Stimulated activated CD8-positive, alpha-beta memory T cell treated with anti-CD3 and anti-CD28 coated beads, Interleukin-12 subunit alpha, Interleukin-12 subunit beta, amount 100 ng/mL, for 24 hours (primary cell): ENCODE measurements around the gene NID2.

ENCODE experiments used
- DNase-seq: peaks from one replicate; pipeline ENCODE4 v3.0.0-alpha.2; 2020; ENCODE audit errors: extremely low read depth

NID2 gene

DNA sequence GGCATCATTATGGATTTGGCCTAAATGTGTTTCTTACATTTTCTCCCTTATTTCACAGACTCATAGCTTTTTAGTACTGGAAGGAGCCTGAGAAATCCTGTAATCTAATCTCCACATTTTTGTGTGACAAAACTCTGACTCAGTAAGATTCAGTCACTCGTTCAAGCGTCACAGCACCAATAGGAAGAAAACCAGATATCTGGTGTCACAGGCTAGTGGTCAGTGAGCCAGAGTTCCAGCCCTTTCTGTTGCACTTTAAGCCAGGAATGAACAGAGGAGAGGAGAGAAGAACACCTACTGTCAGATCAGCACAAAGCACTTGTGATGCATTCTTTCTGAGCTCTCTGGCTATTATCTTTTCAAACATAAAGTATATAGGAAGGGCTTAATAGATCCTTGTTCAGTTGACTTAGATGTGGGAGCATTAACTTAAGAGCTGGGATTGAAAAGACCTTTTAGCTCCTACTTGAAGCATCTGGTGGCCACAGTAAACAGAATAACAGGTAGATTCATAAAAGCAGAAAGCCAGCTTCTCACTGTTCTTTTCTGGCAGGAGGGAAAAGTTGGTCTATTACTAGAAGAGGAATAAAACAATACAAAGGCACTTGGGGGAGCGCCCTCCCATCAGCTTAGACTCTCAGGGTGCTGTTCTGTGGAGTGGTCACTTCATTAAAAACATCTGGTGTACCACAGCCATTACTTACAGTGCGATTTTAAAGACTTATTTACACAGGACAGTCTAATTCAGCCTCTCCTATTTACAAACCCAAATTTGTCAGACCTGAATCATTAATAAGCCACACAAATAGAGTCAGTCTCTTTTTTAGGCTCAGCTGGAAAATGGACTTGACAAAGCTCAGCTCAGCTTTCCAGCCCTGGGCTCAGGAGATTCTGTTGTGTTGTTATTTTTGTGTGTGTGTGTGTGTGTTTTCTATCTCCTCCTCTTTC is 12.2 kb upstream of the NID2 start:
- DNase-seq = no peak

DNA sequence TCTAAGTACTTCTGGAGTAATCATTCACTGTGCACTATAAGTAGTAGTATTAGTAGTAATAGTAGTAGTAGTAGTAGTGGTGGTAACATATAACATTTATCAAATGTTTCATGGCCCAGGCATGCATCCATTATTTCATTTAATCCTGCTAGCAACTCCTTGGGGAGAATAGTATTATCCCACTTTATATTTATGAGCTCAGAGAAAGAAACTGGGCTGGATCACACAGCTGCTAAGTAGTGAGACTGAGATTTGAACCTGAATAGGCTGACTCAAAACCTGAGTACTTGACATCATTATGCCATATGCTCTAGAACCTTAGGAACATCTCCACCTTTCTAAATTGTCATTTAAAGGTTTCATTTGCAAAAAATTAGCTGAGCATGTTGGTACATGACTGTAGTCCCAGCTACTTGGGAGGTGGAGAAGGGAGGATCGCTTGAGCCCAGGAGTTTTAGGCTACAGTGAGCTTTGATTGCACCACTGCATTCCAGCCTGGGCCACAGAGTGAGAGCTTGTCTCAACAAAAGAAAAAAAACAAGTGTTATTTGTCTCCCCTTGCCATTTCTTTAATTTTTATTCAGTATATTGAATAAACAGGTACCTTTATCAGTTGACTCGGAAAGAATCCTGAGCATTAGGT is 11.4 kb upstream of the NID2 start:
- no peak for DNase-seq

DNA sequence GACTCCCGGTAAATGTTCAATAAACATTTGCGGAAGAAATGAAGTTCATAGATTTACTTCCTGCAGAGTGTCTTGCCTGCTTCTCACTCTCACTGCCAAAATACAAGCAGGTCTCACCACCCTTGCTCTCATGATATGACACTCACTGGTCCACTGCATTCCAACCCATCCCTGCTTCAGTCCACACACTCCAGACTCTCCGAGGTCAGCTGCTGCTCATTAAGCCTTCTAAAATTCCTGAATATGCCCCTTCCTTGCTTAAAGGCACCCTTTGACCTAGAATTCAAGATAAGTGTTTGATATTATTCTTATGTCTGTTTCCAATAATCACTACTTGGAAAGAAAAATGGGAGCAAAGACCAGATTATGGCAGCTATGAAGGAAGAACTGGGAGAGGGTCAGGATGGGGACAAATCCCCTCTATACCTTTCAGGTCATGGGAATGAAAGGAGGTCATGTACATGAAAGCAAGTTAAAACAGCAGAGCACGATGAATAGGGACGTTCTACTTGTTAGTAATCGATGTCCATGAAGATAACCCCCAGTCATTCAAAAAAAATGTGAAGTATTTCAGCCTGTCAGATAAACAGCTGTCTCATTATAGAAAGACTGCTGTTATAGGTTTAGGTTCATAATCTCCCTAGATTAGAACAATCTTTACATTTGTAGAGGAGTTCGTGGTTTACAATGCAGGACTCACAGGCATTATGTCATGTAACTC is 10.5 kb upstream of the NID2 start:
- DNase-seq = no peak

DNA sequence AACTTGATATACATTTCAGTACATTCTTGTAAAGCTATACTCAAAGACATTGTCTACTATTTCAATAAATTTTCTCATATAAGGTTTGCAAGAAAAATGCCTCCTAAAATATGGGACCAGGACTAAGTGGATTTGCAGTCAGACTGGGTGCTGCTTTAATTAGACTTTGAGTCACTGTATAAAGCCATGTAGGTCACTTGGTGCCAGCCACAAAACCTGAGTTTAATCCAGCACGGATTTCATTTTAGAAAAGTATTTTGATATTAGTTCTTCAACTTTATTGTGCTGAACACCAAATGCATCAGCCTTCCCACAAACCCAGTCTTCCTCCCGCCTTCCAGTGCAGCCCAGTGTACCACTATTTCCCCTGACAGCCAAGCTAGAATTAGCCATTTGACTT is 9.9 kb upstream of the NID2 start:
- no peak for DNase-seq

DNA sequence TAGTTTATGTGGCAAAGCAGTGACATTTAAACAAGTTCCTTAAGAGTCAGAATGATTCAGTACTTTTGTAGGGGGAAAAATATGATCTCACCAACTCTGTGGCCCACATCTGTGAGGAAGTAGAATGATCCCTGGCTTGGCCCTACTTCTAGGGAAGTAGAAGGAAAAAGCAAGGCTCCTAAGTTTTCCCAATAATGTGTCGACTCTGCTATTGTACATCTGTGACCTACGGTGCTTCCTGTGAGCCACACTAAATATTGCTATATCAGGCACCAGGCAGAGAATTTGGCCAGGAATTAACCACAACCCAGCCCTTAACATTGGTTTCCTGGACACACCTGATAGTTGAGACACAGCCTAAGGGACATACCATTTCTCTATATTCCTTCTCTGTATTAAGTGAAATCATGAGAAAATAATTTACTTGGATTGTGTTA is 9.3 kb upstream of the NID2 start:
- DNase-seq = no peak

DNA sequence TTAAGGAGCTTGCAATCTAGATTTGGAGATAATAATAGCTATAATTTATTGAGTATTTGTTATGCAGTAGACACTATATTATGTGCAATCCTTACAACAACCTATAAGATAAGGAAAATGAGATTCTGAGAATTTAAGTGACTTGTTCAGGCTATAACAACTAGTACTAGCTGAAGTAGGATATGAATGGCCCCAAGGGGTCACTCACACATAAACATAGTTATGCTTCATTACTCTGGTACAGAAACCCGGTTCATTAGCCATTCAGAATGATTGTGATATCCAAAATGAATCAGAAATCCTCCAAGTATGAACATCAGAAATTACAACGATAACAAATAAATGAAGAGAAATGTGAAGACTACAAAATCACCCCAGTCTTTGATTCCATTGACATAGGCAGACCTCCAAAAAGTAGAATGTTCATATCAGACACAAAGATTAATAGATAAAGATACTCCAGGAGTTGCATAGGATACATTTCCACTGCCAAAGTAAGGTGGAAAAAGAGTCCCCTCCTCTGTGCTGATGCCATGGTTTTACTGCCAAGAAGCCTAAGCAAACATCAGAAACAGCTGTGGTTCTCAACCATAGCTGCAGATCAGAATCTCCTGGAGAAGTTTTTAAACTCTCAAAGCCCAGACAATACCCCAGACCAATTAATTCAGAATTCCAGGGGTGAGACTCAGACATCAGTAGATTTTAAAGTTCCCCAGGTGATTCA is 8.6 kb upstream of the NID2 start:
- no peak for DNase-seq

DNA sequence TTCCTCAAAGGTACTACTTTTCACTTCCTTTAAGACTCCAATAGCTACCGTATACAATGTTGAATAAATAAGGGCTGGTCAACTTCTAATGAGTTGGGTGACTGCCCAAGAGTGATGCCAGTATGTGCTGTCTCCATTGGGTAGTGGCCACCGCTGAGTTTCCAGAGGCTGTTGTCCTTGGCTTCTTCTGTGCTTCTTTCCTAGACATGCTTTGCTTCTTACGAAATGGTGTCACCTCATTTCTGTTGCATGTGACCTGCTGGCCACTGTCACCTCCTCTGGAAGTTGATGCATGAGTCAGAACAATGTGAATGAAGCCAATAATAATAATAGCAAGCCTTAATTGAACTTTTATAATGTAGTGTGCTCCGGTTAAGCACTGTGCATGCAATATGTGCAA is 7.5 kb upstream of the NID2 start:
- no peak for DNase-seq

DNA sequence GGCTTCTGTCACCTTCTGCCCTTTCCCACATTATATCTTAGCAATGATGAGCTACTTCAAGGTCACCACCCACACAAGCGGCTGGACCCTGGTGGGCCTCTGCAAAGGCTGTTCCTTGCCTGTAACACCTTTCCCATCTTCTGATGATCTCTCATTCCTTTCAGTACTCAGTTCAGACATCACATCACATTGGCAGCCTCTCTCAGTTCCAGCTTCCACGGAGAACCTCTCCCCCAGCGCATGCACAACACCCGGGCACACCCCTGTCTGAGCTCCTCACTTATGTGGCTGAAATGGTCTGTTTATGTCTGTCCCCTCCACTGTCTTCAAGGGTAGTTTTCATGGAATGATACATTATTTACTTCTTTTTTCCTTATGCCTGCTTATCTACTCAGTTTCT is 6.5 kb upstream of the NID2 start:
- DNase-seq = no peak

DNA sequence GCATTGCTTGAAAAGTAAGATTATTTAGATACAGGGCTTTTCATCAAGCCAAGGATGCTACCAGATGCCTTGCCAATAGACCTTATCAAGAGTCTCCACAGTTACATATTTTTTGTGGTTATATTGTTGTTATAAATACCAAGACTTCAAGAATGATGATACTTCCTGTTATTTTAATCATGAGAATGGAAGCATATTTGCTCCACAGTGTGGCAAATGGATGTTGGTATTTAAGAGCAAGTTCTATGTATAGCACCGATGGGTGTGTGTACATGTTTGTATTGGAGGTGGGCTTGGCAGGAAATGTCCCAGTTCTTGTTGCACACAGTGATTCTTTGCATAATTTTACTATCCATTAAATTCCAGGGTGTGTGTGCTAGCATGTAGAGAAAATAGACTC is 4.4 kb upstream of the NID2 start:
- no peak for DNase-seq

DNA sequence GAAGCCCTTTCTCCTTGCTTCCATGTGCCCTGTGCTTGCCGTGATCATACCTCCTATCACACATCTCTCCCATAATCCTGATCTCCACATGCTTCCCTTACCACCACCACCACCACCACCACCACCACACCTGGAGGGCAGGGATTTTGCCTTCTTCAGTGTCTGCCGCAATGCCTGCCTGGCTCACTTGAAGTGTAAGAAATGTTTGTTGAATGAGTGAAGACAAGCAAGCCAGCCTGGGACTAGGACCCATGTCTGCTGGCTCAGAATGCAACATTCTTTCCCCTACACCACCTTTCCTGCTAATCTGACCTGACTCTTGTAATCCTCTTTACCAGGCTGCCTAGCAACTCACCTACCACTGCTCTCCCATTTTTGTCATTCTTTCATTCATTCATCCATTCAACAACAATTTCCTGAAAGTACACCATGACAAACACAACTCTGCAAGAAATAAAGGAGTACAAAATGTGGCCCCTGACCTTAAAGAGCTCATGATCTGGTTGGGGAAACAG is 3.5 kb upstream of the NID2 start:
- DNase-seq = no peak

DNA sequence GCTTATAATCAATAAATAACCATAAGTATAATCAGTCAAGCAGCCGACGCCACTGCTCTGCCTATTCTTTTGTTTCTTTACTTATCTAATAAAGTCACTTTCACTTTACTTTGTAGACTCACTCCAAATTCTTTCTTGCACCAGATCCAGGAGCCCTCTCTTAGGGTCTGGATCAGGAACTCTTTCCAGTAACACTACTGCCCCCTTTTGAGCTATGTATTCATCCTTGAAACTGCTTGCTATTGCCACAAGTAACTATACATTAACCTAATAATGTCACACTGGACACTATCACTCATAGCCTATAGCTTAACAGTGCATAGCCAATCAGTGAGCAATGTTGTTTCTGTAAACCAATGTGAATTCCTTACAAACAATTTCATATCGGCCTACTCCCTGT is 2.8 kb upstream of the NID2 start:
- DNase-seq = no peak

DNA sequence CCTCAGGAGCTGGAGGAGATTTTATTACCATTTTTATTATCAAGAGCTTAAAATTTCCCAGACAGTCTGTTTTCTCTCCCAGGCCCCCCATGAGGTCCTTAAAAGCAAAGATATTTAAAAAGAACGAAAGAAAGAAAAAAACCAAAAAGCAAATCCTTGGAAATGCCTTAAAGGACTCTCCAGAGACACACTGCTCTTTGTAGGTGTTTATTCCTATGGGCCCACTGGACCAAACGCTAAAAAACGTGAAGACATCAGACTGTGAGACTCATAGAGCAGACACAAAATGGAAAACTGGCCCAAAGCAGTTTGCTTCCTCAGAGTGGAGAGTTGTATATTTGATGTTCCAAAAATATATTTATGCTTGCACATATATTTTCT is 1.2 kb upstream of the NID2 start:
- no peak for DNase-seq

DNA sequence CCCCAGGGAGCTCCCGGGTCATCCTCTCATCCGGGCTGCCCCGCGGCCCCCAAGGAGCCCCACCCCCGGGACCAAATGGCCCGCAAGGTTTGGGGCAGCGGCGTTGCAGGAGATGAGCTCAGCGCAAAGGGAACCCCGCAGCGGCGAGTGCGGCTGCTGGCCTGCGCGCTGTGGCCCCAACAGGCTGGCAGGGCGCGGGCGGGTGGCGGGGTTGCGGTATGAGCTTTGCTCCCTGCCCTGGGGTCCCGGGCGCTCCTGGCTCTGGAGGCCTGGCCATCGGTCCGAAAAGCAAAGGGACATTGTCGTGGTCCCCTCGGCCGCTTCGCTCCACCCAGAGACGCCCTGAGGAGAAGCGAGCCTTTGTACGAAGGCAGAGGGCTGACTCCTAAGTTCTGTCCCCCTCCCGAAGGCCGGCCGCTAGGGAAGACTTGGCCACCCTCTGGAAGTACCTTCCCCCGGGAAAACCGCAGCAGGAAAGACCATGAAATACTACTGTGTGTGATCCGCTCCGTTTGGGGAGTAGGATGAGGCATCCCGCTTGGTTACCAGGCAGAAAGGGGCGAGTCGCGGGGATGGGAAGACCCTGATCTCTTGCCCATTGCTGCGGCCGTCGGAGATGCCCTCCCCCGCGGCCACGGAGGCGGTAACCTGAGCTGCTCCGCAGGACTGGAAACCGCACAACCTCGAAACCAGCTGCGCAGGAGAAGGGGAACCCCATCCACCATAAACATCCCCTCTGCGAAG is 620 bp upstream of the NID2 start:
- no peak for DNase-seq

DNA sequence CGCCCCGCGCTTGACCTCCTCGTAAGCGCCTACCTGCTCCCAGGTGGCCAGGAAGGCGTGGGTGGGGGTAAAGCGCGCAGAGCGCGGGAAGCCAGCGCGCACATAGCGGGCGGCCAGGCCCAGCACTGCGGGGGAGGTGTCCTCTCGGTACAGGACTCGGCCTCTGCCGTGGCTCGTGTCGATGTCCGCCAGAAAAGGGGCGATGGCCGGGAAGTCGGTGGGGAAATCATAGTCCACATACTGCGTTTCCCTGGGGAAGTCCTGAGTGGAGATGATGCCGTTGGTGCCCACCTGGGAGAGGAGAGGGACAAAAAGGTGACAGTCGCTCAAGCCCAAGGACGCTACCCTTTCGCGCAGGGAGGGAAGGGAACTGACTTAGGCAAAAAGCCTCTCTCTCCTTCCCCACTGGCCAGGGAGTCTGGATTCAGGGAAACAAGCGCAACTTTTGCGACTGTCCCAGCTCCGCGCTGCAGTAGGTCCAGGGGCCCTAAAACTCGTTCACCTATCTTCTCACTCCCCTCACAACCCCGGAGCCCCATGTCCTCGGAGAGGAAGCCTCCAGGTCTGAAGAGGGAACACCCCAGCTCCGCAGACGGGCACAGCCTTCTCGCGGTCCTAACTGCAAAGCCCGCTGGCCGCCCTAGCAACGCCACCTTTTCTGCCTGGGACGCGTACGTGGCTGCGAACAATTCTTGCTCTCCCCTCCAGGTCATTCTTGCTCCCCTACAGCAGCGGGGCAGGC is 815 bp downstream of the NID2 start:
- DNase-seq = no peak

DNA sequence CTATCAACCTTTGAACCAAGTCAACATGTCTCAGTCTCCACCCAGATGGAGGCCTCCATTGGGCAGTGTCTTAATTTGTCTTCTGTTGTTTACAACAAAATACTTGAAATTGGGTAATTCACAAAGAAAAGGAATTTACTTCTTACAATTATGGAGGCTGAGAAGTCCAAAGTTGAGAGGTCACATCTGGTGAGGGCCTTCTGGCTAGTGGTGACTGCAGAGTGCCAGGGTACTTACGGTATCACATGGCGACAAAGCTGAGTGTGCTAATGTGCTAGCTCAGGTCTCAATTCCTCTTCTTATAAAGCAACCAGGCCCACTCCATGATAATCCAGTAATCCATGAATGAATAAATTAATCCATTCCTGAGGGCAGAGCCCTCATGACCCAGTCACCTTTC is 4.7 kb downstream of the NID2 start:
- DNase-seq = no peak

DNA sequence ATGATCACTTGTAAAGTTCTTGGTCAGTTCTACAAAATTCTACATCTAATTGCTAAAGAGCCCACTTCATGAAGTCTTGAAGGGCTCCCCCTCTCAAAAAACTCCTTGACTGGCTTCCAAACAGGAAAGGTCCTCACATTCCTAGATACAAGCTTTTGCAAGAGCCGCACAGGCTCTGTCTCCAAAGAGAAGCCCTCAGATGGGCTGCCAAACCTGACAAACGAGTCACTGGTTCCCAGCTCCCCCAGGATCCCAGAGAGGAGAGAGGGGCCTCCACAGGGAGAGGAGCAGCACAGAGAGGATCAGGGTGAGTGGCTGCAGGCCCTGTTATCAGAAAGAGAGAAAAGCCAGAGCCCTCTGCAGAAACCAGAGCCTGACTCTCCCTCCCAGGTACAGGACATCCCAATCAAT is 5.8 kb downstream of the NID2 start:
- DNase-seq = no peak

DNA sequence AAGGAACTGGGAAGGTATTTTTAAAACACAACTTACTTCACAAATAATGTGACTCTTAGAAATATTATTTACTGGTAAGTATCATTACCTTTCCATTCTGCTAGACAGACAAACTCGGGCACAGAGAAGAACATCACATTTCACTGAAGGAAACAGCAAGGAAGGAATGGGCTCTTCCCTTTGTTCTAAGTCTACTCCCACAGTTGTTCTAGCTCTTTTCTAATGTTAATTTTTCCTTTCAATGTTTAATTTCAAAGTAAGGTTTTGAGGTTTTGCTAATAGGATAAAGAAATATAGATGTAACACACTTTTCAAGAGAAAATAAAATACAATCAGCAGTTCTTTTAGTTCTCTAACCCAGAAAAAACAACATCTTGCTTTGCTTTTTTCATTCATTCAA is 7.0 kb downstream of the NID2 start:
- DNase-seq = no peak

DNA sequence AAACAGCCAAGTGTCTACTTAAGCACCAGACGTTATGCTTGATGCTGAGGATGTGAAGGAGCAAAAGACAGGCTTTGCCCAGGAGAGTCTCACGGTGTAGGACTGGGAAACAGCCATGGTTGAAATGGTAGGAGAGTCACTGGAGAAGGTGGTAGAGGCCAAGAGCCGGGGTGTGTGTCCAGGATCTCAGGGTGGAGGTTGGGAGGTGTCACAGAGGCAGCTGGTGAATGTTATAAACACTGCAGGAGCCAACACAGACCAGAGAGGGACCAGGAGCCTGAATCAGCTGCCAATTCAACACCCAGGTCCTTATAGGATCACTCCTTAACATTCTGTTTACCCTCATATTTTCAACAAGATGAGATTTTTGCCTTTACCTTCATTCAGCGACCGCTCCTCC is 7.5 kb downstream of the NID2 start:
- DNase-seq = no peak

DNA sequence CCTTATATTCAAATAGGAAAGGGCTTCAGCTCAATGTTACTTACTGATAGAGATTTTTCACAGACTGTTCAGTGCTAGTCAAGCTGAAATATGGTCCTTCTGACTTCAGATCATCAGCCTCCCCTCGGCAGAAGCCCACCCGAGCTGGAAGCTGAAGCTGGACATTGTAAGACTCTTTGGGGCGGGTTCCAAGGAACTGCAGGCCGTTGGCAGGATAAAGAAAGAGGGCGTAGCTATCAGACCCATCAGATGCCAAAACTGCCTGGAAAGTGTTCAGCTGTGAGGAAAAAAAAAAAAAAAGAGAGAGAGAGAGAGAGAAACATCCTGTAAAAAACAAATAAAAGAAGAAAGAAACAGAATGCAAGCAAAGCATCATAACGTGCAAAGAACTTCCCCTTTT is 8.8 kb downstream of the NID2 start:
- DNase-seq = no peak

DNA sequence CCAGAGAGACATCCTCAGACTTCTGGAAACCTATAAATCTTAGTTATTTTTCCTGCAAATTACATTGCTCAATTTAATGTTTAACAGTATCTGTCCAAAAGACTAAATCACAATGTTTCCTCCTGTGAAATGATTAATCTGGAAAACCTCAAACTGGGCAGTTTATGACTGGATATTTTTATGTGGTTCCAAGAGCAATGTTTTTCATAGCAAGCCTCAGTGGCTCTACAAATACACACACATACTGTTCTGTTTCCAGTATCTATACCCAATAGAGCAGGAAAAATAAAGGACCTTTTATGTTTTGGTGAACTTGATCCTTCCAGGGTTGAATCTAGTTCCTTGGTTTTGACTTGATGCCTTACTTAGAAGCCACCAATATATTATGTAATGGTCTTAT is 9.2 kb downstream of the NID2 start:
- DNase-seq = no peak
